ENCODE data around the gene SNX11. TPM values are rescaled to one million over a fixed set of nuclear protein-coding genes. Genes with fewer than 3 reads are reported as not detected.

The SNX11 gene
- total RNA-seq, 2 experiments from 2014 or later: 27.2 to 29.5 TPM

GRCh38 chr17:48152289-48152688, 44.7 kb downstream of the SNX11 start:
- intact Hi-C loops (cut with micrococcal nuclease): no loop called here
- no peak overlapping the region for H3K4me3 Mint-ChIP-seq
- H3K36me3 Mint-ChIP-seq (ENCODE audit: low read depth): peaks cover 13% of the 10 kb centered on the region
- DNase-seq (no peak), ATAC-seq (no peak)
- H3K27ac Mint-ChIP-seq: no peak overlapping the region
- no peaks in the 10 kb centered on the region for H3K9me3 Mint-ChIP-seq
- CTCF ChIA-PET: interaction anchor here (1.1 kb wide), 1 partner anchor 484 kb away, joined by 4 read pairs; no protein-coding TSS in a partner anchor
- TF ChIP-seq, protein P1, sequence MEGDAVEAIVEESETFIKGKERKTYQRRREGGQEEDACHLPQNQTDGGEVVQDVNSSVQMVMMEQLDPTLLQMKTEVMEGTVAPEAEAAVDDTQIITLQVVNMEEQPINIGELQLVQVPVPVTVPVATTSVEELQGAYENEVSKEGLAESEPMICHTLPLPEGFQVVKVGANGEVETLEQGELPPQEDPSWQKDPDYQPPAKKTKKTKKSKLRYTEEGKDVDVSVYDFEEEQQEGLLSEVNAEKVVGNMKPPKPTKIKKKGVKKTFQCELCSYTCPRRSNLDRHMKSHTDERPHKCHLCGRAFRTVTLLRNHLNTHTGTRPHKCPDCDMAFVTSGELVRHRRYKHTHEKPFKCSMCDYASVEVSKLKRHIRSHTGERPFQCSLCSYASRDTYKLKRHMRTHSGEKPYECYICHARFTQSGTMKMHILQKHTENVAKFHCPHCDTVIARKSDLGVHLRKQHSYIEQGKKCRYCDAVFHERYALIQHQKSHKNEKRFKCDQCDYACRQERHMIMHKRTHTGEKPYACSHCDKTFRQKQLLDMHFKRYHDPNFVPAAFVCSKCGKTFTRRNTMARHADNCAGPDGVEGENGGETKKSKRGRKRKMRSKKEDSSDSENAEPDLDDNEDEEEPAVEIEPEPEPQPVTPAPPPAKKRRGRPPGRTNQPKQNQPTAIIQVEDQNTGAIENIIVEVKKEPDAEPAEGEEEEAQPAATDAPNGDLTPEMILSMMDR (IDR thresholded peaks at IDR 0.05): no peak
- POLR2A ChIA-PET: no interaction called here
- H3K4me1 Mint-ChIP-seq (ENCODE audit: low read depth): no peaks in the 10 kb centered on the region
- no peaks in the 10 kb centered on the region for H3K27me3 Mint-ChIP-seq

DNA sequence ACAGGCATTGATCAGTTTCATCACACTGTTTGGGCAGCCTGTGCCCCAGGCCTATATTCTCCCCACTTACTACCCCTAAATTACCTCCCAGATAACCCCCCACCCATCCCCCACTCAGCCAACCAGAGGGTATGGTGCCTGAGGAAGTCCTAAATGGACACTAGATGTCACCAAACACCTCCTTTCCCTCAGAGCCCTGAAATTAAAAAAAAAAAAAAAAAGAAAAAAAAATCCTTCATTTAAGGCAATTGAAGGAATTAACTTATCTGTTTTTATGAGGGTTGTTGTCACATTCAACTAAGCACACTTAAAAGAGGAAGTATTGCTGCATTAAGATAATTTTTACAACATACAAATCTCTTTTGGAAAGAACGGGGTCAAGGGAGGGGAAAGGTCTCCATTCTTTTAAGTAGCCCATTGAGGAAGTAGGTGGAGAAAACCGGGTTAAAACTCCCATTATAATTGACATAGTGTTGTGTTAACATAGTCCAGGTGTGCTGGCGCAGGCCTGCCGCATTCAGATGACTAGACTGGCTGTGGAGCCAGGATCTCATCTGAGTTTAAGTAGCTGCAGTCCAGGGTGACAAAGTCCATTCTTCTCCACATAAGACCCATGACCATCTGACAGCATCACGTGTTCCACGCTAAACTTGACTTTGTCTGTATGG, 46.3 kb downstream of the SNX11 start:
- TF ChIP-seq, protein P1 (IDR thresholded peaks at IDR 0.05): no peak
- intact Hi-C loops (cut with micrococcal nuclease): no loop called here
- H3K4me1 Mint-ChIP-seq (ENCODE audit: low read depth): no peaks in the 10 kb centered on the region
- H3K27ac Mint-ChIP-seq: no peak overlapping the region
- ChIA-PET POLR2A (no interaction called here), CTCF (interaction anchor here (1.1 to 1.6 kb wide), 4 partner anchors 10 to 439 kb away, joined by 4 read pairs; partner anchors contain the start of gene HOXB5)
- no peaks in the 10 kb centered on the region for H3K27me3 Mint-ChIP-seq
- no peaks in the 10 kb centered on the region for H3K9me3 Mint-ChIP-seq
- no peak overlapping the region for H3K4me3 Mint-ChIP-seq
- H3K36me3 Mint-ChIP-seq (ENCODE audit: low read depth): peaks cover 7% of the 10 kb centered on the region
- ATAC-seq (no peak), DNase-seq (peak; percentile 30)

- H3K4me3 Mint-ChIP-seq: no peak overlapping the region
- no peak for ATAC-seq
- intact Hi-C loops (cut with micrococcal nuclease): no loop called here
- TF ChIP-seq, protein P1 (IDR thresholded peaks at IDR 0.05): no peak
- no peaks in the 10 kb centered on the region for H3K27me3 Mint-ChIP-seq
- no peak overlapping the region for H3K27ac Mint-ChIP-seq
- H3K9me3 Mint-ChIP-seq: no peaks in the 10 kb centered on the region
- H3K4me1 Mint-ChIP-seq (ENCODE audit: low read depth): no peaks in the 10 kb centered on the region
- POLR2A ChIA-PET: no interaction called here
- CTCF ChIA-PET: interaction anchor here (1.0 to 1.3 kb wide), 2 partner anchors 11 to 437 kb away, joined by 3 to 4 read pairs; no protein-coding TSS in a partner anchor
- no peak for DNase-seq
- H3K36me3 Mint-ChIP-seq (ENCODE audit: low read depth): peaks cover 17% of the 10 kb centered on the region
Observed at GRCh38 chr17:48155889-48156611, 48.5 kb downstream of the SNX11 start.

DNA sequence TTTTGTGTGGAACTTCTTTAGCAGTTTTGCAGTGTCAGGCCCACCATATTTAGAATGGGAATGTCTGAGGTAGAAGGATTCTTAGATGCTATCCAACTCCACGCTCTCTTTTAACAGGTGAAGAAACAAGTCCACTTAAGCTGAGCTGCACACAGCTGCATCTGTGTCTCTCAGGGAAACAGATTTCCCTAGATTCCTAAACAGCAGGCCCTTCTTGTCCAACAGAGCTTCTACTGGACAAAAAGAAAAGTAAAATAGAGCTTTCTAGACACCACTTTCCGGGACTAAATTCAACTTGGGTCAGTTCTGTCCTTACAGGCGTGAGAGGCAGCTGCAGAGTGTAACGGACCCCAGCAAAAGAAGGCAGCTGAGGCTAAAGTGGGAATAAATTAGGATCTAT, 51.7 kb downstream of the SNX11 start:
- CTCF ChIA-PET: interaction anchor here (0.7 to 1.3 kb wide), 5 partner anchors 15 to 434 kb away, joined by 3 to 6 read pairs (median 3); partner anchors contain the start of gene HOXB5
- Mint-ChIP-seq H3K4me3 (no peak overlapping the region), H3K27ac (no peak overlapping the region), H3K4me1 (ENCODE audit: low read depth) (no peaks in the 10 kb centered on the region), H3K36me3 (ENCODE audit: low read depth) (peaks cover 21% of the 10 kb centered on the region), H3K9me3 (no peaks in the 10 kb centered on the region), H3K27me3 (no peaks in the 10 kb centered on the region)
- intact Hi-C loops (cut with micrococcal nuclease): no loop called here
- ATAC-seq (no peak), DNase-seq (no peak)
- TF ChIP-seq, protein P1 (IDR thresholded peaks at IDR 0.05): no peak
- POLR2A ChIA-PET: interaction anchor here (1.0 to 1.2 kb wide), 2 partner anchors 11 to 33 kb away, joined by 3 read pairs; no protein-coding TSS in a partner anchor
